Astrocyte (in vitro differentiated cells and primary cell): ENCODE measurements around the gene LEUTX. TPM values are rescaled to one million over a fixed set of nuclear protein-coding genes. Genes with fewer than 3 reads are reported as not detected.

Experiments
- DNase-seq: peaks from one replicate; pipeline ENCODE4 v3.0.0-alpha.2; 2010; ENCODE audit warnings: low read depth
- FAIRE-seq: peaks from 2 replicates; lab custom pipeline; 2011; peaks lifted over from hg19 to GRCh38; lab: Jason Lieb, UNC
- H2AFZ ChIP-seq: 2 replicates; pipeline ENCODE4 v1.6.0; 2012; ENCODE audit warnings: low read depth, low read length, inconsistent platforms
- H3K27ac ChIP-seq: 2 replicates; pipeline ENCODE4 v1.5.1; 2011; ENCODE audit warnings: low read depth, low read length, inconsistent platforms
- H3K27me3 ChIP-seq: 2 replicates; pipeline ENCODE4 v1.6.0; 2011; ENCODE audit warnings: low read length, inconsistent platforms; ENCODE audit not compliant: insufficient read depth
- H3K36me3 ChIP-seq: 2 replicates; pipeline ENCODE4 v1.5.1; 2011; ENCODE audit warnings: low read length, inconsistent platforms; ENCODE audit not compliant: insufficient read depth
- H3K4me1 ChIP-seq: 2 replicates; pipeline ENCODE4 v1.5.1; 2011; ENCODE audit warnings: low read length, inconsistent platforms; ENCODE audit not compliant: insufficient read depth
- H3K4me2 ChIP-seq: 2 replicates; pipeline ENCODE4 v1.6.0; 2012; ENCODE audit warnings: low read length, inconsistent platforms
- H3K4me3 ChIP-seq: 2 replicates; pipeline ENCODE4 v1.5.1; 2011; ENCODE audit warnings: low read depth, mild to moderate bottlenecking, low read length, inconsistent platforms; ENCODE audit not compliant: insufficient read depth
- H3K79me2 ChIP-seq: 2 replicates; pipeline ENCODE4 v1.6.0; 2012; ENCODE audit warnings: mild to moderate bottlenecking, low read length, inconsistent platforms; ENCODE audit not compliant: insufficient read depth
- H3K9ac ChIP-seq: 2 replicates; pipeline ENCODE4 v1.6.0; 2012; ENCODE audit warnings: mild to moderate bottlenecking, low read length, inconsistent platforms
- H3K9me3 ChIP-seq: 2 replicates; pipeline ENCODE4 v1.5.1; 2012; ENCODE audit warnings: low read depth, mild to moderate bottlenecking, low read length, inconsistent platforms; ENCODE audit not compliant: insufficient read depth
- H4K20me1 ChIP-seq: 2 replicates; pipeline ENCODE4 v1.6.0; 2012; ENCODE audit warnings: low read length, inconsistent platforms; ENCODE audit not compliant: insufficient read depth
- H3K27ac Mint-ChIP-seq: one replicate; pipeline ENCODE4 v1.8.0; 2021; ENCODE audit warnings: mild to moderate bottlenecking, mixed read lengths; ENCODE audit not compliant: unreplicated experiment
- H3K27me3 Mint-ChIP-seq: one replicate; pipeline ENCODE4 v1.8.0; 2021; ENCODE audit warnings: low read depth, mixed read lengths; ENCODE audit not compliant: unreplicated experiment
- H3K36me3 Mint-ChIP-seq: one replicate; pipeline ENCODE4 v1.8.0; 2021; ENCODE audit warnings: low read depth, mixed read lengths; ENCODE audit not compliant: unreplicated experiment
- H3K4me1 Mint-ChIP-seq: one replicate; pipeline ENCODE4 v1.8.0; 2021; ENCODE audit warnings: low read depth, mixed read lengths; ENCODE audit not compliant: unreplicated experiment
- H3K4me3 Mint-ChIP-seq: one replicate; pipeline ENCODE4 v1.8.0; 2021; ENCODE audit warnings: mild to moderate bottlenecking, moderate library complexity, mixed read lengths; ENCODE audit not compliant: unreplicated experiment
- H3K9me3 Mint-ChIP-seq: one replicate; pipeline ENCODE4 v1.8.0; 2021; ENCODE audit warnings: mild to moderate bottlenecking, mixed read lengths; ENCODE audit not compliant: unreplicated experiment
- CTCF ChIP-seq: IDR thresholded peaks from 2 replicates; pipeline ENCODE4 v1.5.1; 2011; ENCODE audit warnings: low read depth, mild to moderate bottlenecking, inconsistent platforms, low read length, moderate library complexity; ENCODE audit not compliant: insufficient read depth
- EZH2 ChIP-seq: IDR thresholded peaks from 2 replicates; pipeline ENCODE4 v1.6.1; 2012; ENCODE audit warnings: mild to moderate bottlenecking, low read length, inconsistent platforms; ENCODE audit not compliant: insufficient read depth
- microRNA-seq: library from miRNA; unstranded; fragments of <30 nt; microRNA quantifications from one replicate; pipeline ENCODE4 v1.2.0, GENCODE V29; 2020
- total RNA-seq: library from RNA; stranded (reverse); gene quantifications from 2 replicates; pipeline ENCODE4 v1.2.1, GENCODE V29; 2021

The LEUTX gene
- total RNA-seq, 1 donor from 2014 or later, result not detected

GRCh38 chr19:39833464-39834286 is 55.0 kb downstream of the LEUTX start, which contains the start of gene DYRK1B:
DYRK1B (minus strand) TSS chr19:39834162; CDS start chr19:39831867, 2,295 bp downstream.
- Histone ChIP-seq H3K36me3 (peaks cover 50% of the 10 kb centered on the region), H3K79me2 (peaks cover 31% of the 10 kb centered on the region), H3K4me1 (peaks cover 6% of the 10 kb centered on the region), H2AFZ (peak within 1 kb of the TSS; percentile 91), H3K9me3 (no peaks in the 10 kb centered on the region), H3K4me3 (peak within 1 kb of the TSS; percentile 78), H4K20me1 (peaks cover 12% of the 10 kb centered on the region), H3K9ac (peak within 1 kb of the TSS; percentile 98), H3K27ac (peak within 1 kb of the TSS; percentile 96), H3K4me2 (peak within 1 kb of the TSS; percentile 92), H3K27me3 (no peaks in the 10 kb centered on the region)
- peak; percentile 87 for DNase-seq
- Mint-ChIP-seq H3K4me3 (peak within 1 kb of the TSS; percentile 94), H3K4me1 (peaks cover 17% of the 10 kb centered on the region), H3K36me3 (peaks cover 26% of the 10 kb centered on the region), H3K27me3 (no peaks in the 10 kb centered on the region), H3K27ac (peak within 1 kb of the TSS; percentile 93), H3K9me3 (peaks cover 2% of the 10 kb centered on the region)
- FAIRE-seq, result no peak
- TF ChIP-seq EZH2 (no peak), CTCF (no peak)

GRCh38 chr19:39834287-39834841 is 55.7 kb downstream of the LEUTX start:
- DNase-seq, result no peak
- H3K4me3 Mint-ChIP-seq, result peak overlapping the region; percentile 82

More at GRCh38 chr19:39834287-39834841, 55.7 kb downstream of the LEUTX start:
- no peaks in the 10 kb centered on the region for H3K9me3 ChIP-seq
- peak overlapping the region; percentile 91 for H2AFZ ChIP-seq
- H3K9ac ChIP-seq, result no peak overlapping the region
- peak overlapping the region; percentile 92 for H3K4me2 ChIP-seq
- peak overlapping the region; percentile 70 for H3K27ac Mint-ChIP-seq
- peaks cover 38% of the 10 kb centered on the region for H3K79me2 ChIP-seq
- H3K9me3 Mint-ChIP-seq, result peaks cover 2% of the 10 kb centered on the region
- H3K27me3 ChIP-seq, result no peaks in the 10 kb centered on the region
- H3K4me1 ChIP-seq, result peaks cover 6% of the 10 kb centered on the region
- H3K4me3 ChIP-seq, result no peak overlapping the region
- H3K27ac ChIP-seq, result no peak overlapping the region
- peaks cover 21% of the 10 kb centered on the region for H3K36me3 Mint-ChIP-seq
- H3K4me1 Mint-ChIP-seq, result peaks cover 17% of the 10 kb centered on the region
- H3K27me3 Mint-ChIP-seq, result no peaks in the 10 kb centered on the region
- peaks cover 54% of the 10 kb centered on the region for H3K36me3 ChIP-seq
- peaks cover 16% of the 10 kb centered on the region for H4K20me1 ChIP-seq
- FAIRE-seq, result no peak
- TF ChIP-seq CTCF (no peak), EZH2 (no peak)

Small RNA genes lying within 50 kb of the gene (microRNA-seq; reads per million reads assigned to microRNA genes)
- not detected for gene MIR6719

Other genes starting within 250 kb of the LEUTX start
- gene EID2B, start 246.0 kb upstream of the LEUTX start, total RNA-seq, result 2.1 and 2.6 TPM in 2 replicates
- 15.7 and 17.2 TPM in 2 replicates for gene EID2, start 238.7 kb upstream of the LEUTX start, total RNA-seq
- not detected in 2 replicates for gene LGALS13, start 176.3 kb upstream of the LEUTX start, total RNA-seq
- gene LGALS16, start 122.9 kb upstream of the LEUTX start, total RNA-seq, result not detected in 2 replicates
- gene LGALS14, start 74.4 kb upstream of the LEUTX start, total RNA-seq, result not detected in 2 replicates
- not detected in 2 replicates for gene CLC, start 40.8 kb upstream of the LEUTX start, total RNA-seq
- 25.4 and 31.4 TPM in 2 replicates for gene DYRK1B, start 55.3 kb downstream of the LEUTX start, total RNA-seq
- 109 and 135 TPM in 2 replicates for gene FBL, start 67.5 kb downstream of the LEUTX start, total RNA-seq
- gene FCGBP, start 155.8 kb downstream of the LEUTX start, total RNA-seq, result 0.54 and 1.4 TPM in 2 replicates
- 121 and 127 TPM in 2 replicates for gene PSMC4, start 192.3 kb downstream of the LEUTX start, total RNA-seq
- 2.0 and 3.0 TPM in 2 replicates for gene ZNF546, start 218.2 kb downstream of the LEUTX start, total RNA-seq